Prostate gland (tissue), 2 donors: ENCODE data around the gene DUXB. TPM values are rescaled to one million over a fixed set of nuclear protein-coding genes. Genes with fewer than 3 reads are reported as not detected.

Source experiments
- DNase-seq: peaks from one replicate; pipeline ENCODE4 v3.0.0-alpha.2; 2019; ENCODE audit warnings: low spot score
- H3K27ac ChIP-seq, 2 donors: fragments of 200-600 bp; sonication (generic); 2 replicates each; pipeline ENCODE4 v1.5.1; 2017 to 2019
- H3K27me3 ChIP-seq: fragments of 200-600 bp; sonication (generic); replicated peaks from 2 replicates; pipeline ENCODE4 v1.5.1; 2019; ENCODE audit not compliant: insufficient read depth
- H3K36me3 ChIP-seq, 2 donors: fragments of 200-600 bp; sonication (generic); 1 replicate in 1 of 2; 2 replicates in 1 of 2; pipeline versions ENCODE4 v1.5.1 to v1.8.1; 2017 to 2019
- H3K4me1 ChIP-seq: fragments of 200-600 bp; sonication (generic); replicated peaks from 2 replicates; pipeline ENCODE4 v1.5.1; 2019
- H3K4me3 ChIP-seq, 2 donors: fragments of 200-600 bp; sonication (generic); 2 replicates each; pipeline ENCODE4 v1.5.1; 2017 to 2019
- H3K9me3 ChIP-seq: fragments of 200-600 bp; sonication (generic); 2 replicates; pipeline ENCODE4 v1.5.1; 2017
- CTCF ChIP-seq, 4 experiments: fragments of 200-600 bp in 2 of 4; fragments of 450-650 bp in 2 of 4; sonication (generic) in 2 of 4; IDR thresholded peaks; 1 replicate in 3 of 4; 2 replicates in 1 of 4; pipeline ENCODE4 v1.5.1; 2016 to 2019; ENCODE audit warnings: antibody characterized with exemption in 4 of 4, mild to moderate bottlenecking in 2 of 4, moderate library complexity in 2 of 4
- POLR2A ChIP-seq: fragments of 450-650 bp; IDR thresholded peaks from one replicate; pipeline ENCODE4 v1.6.1; 2016; ENCODE audit warnings: antibody characterized with exemption, mild to moderate bottlenecking
- POLR2AphosphoS5 ChIP-seq: sonication (generic); formaldehyde crosslinking; IDR thresholded peaks from one replicate; pipeline ENCODE4 v1.6.1; 2017; ENCODE audit warnings: antibody characterized with exemption
- WGBS: methylation state at CpG from one replicate; pipeline ENCODE4 v1.1.5; 2018; 5-methylcytosine and 5-hydroxymethylcytosine counted together
- intact Hi-C: fragments of 100-400 bp; cut with DNase I; formaldehyde crosslinking; loops from one replicate; pipeline ENCODE4 v1.14.2; 2022
- total RNA-seq, 2 donors: library from RNA; depleted of rRNA; stranded (reverse); fragments of >200 nt; gene quantifications; one replicate each; pipeline ENCODE4 v1.1.0, GENCODE V29; 2016

Gene DUXB
- total RNA-seq, 2 donors from 2014 or later, result not detected

DNA sequence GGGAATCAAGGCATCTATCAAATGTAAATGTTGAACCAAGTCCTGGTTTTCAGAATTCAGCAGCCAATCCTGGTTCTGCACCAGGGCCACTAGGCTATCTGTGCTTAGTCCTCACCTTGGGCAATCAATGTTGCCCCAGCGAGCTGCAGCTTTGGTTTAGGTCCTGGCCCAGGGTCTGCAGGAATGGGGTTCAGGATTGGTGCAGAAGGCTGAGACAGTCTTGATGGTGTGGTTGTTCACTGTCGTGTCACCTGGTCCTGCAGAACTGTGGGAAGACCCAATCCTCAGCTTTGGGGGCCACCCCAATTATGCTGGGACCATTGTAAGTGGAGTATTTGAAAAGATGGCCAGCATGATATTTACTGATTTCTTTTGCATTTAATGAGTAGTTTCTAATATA is 43.1 kb downstream of the DUXB start:
- H3K27ac ChIP-seq, result no peak overlapping the region
- H3K27me3 ChIP-seq, result no peaks in the 10 kb centered on the region
- no peak for DNase-seq
- no peak overlapping the region for H3K4me3 ChIP-seq
- peaks cover 7 to 11% of the 10 kb centered on the region in 2 donors for H3K36me3 ChIP-seq
- no peaks in the 10 kb centered on the region for H3K4me1 ChIP-seq
- intact Hi-C loops, result no loop called here
- no peak for TF ChIP-seq POLR2AphosphoS5
- no peak for TF ChIP-seq CTCF (IDR thresholded peaks at IDR 0.05)
- no peak for TF ChIP-seq POLR2A
- H3K9me3 ChIP-seq, result no peaks in the 10 kb centered on the region
- WGBS, result 100% methylated on average over 2 of the region's 2 CpGs

DNA sequence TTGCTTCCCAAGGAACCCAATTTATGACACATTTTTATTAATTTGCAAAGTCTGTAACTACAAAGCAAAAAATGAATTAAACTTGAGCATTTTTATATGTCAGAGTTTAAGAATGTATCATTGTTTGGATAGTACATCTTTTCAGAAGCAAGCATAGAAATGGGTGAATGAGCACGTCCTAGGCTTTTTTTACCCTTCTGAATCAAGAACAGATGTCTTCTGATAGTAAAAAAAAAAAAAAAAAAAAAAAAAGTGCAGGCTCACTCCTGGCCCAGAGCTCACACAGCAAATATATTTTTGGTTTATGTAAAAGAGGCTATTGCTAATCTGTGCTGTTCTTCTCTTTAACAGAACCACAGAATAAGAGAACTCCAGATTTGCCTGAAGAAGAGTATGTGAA is 47.3 kb downstream of the DUXB start:
- Histone ChIP-seq H3K4me1 (peaks cover 8% of the 10 kb centered on the region), H3K4me3 (no peak overlapping the region), H3K36me3 (peaks cover 7 to 11% of the 10 kb centered on the region in 2 donors), H3K9me3 (no peaks in the 10 kb centered on the region), H3K27me3 (no peaks in the 10 kb centered on the region), H3K27ac (no peak overlapping the region)
- TF ChIP-seq POLR2AphosphoS5, result no peak
- TF ChIP-seq POLR2A, result no peak
- no peak for TF ChIP-seq CTCF (IDR thresholded peaks at IDR 0.05)
- no peak for DNase-seq
- intact Hi-C loops, result no loop called here
- WGBS, result 61% methylated on average over 1 of the region's 1 CpG

- H3K36me3 ChIP-seq, result peaks cover 0 to 7% of the 10 kb centered on the region in 2 donors
- 0% methylated on average over 62 of the region's 62 CpGs for WGBS
- DNase-seq, result peak; percentile 80
- peak overlapping the region; percentile 97 to 99 for H3K27ac ChIP-seq
- H3K27me3 ChIP-seq, result no peaks in the 10 kb centered on the region
- H3K9me3 ChIP-seq, result no peaks in the 10 kb centered on the region
- intact Hi-C loops, result loop anchor here (5.0 kb wide), 1 partner anchor 81 kb away; the partner anchor contains the start of gene GABARAPL2
- peak overlapping the region; percentile 94 to 97 for H3K4me3 ChIP-seq
- TF ChIP-seq CTCF (IDR thresholded peaks at IDR 0.05) (no peak), POLR2AphosphoS5 (peak; percentile 84), POLR2A (peak; percentile 64)
- H3K4me1 ChIP-seq, result peaks cover 13% of the 10 kb centered on the region
These were observed 52.8 kb downstream of the DUXB start for GRCh38 chr16:75648265-75649076.

GRCh38 chr16:75647492-75648264 is 53.6 kb downstream of the DUXB start, which contains the start of the genes KARS1 and TERF2IP:
Gene KARS1 (minus strand): TSS chr16:75647665. CDS start chr16:75647639, 26 bp downstream.
Gene TERF2IP (plus strand): TSS chr16:75647773. CDS start chr16:75647883, 110 bp downstream.
- Histone ChIP-seq H3K9me3 (no peaks in the 10 kb centered on the region), H3K36me3 (peaks cover 0 to 7% of the 10 kb centered on the region in 2 donors), H3K4me3 (peak within 1 kb of the TSS; percentile 94 to 97), H3K27ac (peak within 1 kb of the TSS; percentile 97 to 99), H3K4me1 (peaks cover 13% of the 10 kb centered on the region), H3K27me3 (no peaks in the 10 kb centered on the region)
- TF ChIP-seq POLR2AphosphoS5 (peak; percentile 99), POLR2A (peak; percentile 98), CTCF (IDR thresholded peaks at IDR 0.05) (peak in 1 of 4 experiments; percentile 20)
- WGBS, result under 1% methylated on average over 62 of the region's 76 CpGs
- DNase-seq, result peak; percentile 94
- intact Hi-C loops, result loop anchor here (5.0 kb wide), 1 partner anchor 80 kb away; the partner anchor contains the start of gene GABARAPL2
